Vagina (tissue), 2 donors: Measurements from ENCODE around the gene DMRTC2. TPM values are rescaled to one million over a fixed set of nuclear protein-coding genes. Genes with fewer than 3 reads are reported as not detected.

ENCODE experiments used
- DNase-seq, 2 donors: peaks; one replicate each; pipeline ENCODE4 v3.0.0-alpha.2; 2017; ENCODE audit errors: extremely low spot score in 2 of 2
- H3K27ac ChIP-seq: fragments of 200-600 bp; sonication (generic); one replicate; pipeline ENCODE4 v1.5.1; 2019
- H3K27me3 ChIP-seq: fragments of 200-600 bp; sonication (generic); one replicate; pipeline ENCODE4 v1.5.1; 2019
- H3K36me3 ChIP-seq, 2 donors: fragments of 200-600 bp; sonication (generic); one replicate each; pipeline ENCODE4 v1.5.1; 2017 to 2019
- H3K4me1 ChIP-seq: fragments of 200-600 bp; sonication (generic); one replicate; pipeline ENCODE4 v1.5.1; 2019
- H3K4me3 ChIP-seq, 2 donors: fragments of 200-600 bp; sonication (generic); 1 replicate in 1 of 2; 2 replicates in 1 of 2; pipeline ENCODE4 v1.5.1; 2016 to 2019
- H3K9me3 ChIP-seq: fragments of 200-600 bp; sonication (generic); one replicate; pipeline ENCODE4 v1.5.1; 2019
- CTCF ChIP-seq, 3 experiments: fragments of 450-650 bp in 2 of 3; fragments of 200-600 bp in 1 of 3; sonication (generic) in 1 of 3; IDR thresholded peaks; one replicate each; pipeline ENCODE4 v1.5.1; 2017 to 2019; ENCODE audit warnings: antibody characterized with exemption in 3 of 3, mild to moderate bottlenecking in 2 of 3, moderate library complexity in 2 of 3
- POLR2A ChIP-seq, 2 donors: fragments of 450-650 bp; IDR thresholded peaks; one replicate each; pipeline ENCODE4 v1.6.1; 2017; ENCODE audit warnings: antibody characterized with exemption in 2 of 2, mild to moderate bottlenecking in 2 of 2, moderate library complexity in 2 of 2
- POLR2AphosphoS5 ChIP-seq, 2 donors: sonication (generic); formaldehyde crosslinking; IDR thresholded peaks; one replicate each; pipeline ENCODE4 v1.9.0; 2017; ENCODE audit warnings: antibody characterized with exemption in 2 of 2, mild to moderate bottlenecking in 2 of 2, low read depth in 1 of 2; ENCODE audit not compliant: insufficient read depth in 1 of 2
- intact Hi-C: fragments of 100-400 bp; cut with DNase I; formaldehyde crosslinking; loops from one replicate; pipeline ENCODE4 v1.15.1; 2023
- total RNA-seq: library from RNA; depleted of rRNA; stranded (reverse); fragments of >200 nt; gene quantifications from one replicate; pipeline ENCODE4 v1.2.3, GENCODE V29; 2016

The DMRTC2 gene
- total RNA-seq, 1 donor from 2014 or later, result not detected

GRCh38 chr19:41893899-41894298, 49.1 kb downstream of the DMRTC2 start:
- intact Hi-C loops, result no loop called here
- H3K4me1 ChIP-seq, result no peaks in the 10 kb centered on the region
- H3K27ac ChIP-seq, result no peak overlapping the region
- H3K4me3 ChIP-seq, result no peak overlapping the region
- H3K36me3 ChIP-seq, result peaks cover 0 to 55% of the 10 kb centered on the region in 2 donors
- no peak for DNase-seq
- TF ChIP-seq POLR2AphosphoS5 (IDR thresholded peaks at IDR 0.05; ENCODE audit: insufficient read depth in 1 of 2, low read depth in 1 of 2) (no peak), CTCF (IDR thresholded peaks at IDR 0.05) (no peak), POLR2A (IDR thresholded peaks at IDR 0.05) (no peak)
- no peaks in the 10 kb centered on the region for H3K9me3 ChIP-seq
- no peaks in the 10 kb centered on the region for H3K27me3 ChIP-seq

GRCh38 chr19:41894350-41894749, 49.5 kb downstream of the DMRTC2 start:
- no peaks in the 10 kb centered on the region for H3K4me1 ChIP-seq

GRCh38 chr19:41895745-41896580, 51.1 kb downstream of the DMRTC2 start:
- intact Hi-C loops, result no loop called here
- no peak for TF ChIP-seq POLR2A (IDR thresholded peaks at IDR 0.05)
- no peak for TF ChIP-seq POLR2AphosphoS5 (IDR thresholded peaks at IDR 0.05; ENCODE audit: insufficient read depth in 1 of 2, low read depth in 1 of 2)
- TF ChIP-seq CTCF (IDR thresholded peaks at IDR 0.05), result no peak

More at GRCh38 chr19:41894350-41894749, 49.5 kb downstream of the DMRTC2 start:
- intact Hi-C loops, result no loop called here
- Histone ChIP-seq H3K27me3 (no peaks in the 10 kb centered on the region), H3K4me3 (no peak overlapping the region), H3K27ac (no peak overlapping the region), H3K9me3 (no peaks in the 10 kb centered on the region), H3K36me3 (peaks cover 0 to 53% of the 10 kb centered on the region in 2 donors)
- TF ChIP-seq POLR2AphosphoS5 (IDR thresholded peaks at IDR 0.05; ENCODE audit: insufficient read depth in 1 of 2, low read depth in 1 of 2), result no peak
- no peak for TF ChIP-seq POLR2A (IDR thresholded peaks at IDR 0.05)
- no peak for TF ChIP-seq CTCF (IDR thresholded peaks at IDR 0.05)
- DNase-seq, result no peak

GRCh38 chr19:41896581-41896942, 51.7 kb downstream of the DMRTC2 start:
- H3K4me1 ChIP-seq, result no peaks in the 10 kb centered on the region
- no peak for TF ChIP-seq POLR2AphosphoS5 (IDR thresholded peaks at IDR 0.05; ENCODE audit: insufficient read depth in 1 of 2, low read depth in 1 of 2)
- TF ChIP-seq CTCF (IDR thresholded peaks at IDR 0.05), result no peak
- TF ChIP-seq POLR2A (IDR thresholded peaks at IDR 0.05), result no peak
- DNase-seq, result no peak
- H3K27me3 ChIP-seq, result no peaks in the 10 kb centered on the region
- H3K9me3 ChIP-seq, result no peaks in the 10 kb centered on the region
- H3K27ac ChIP-seq, result no peak overlapping the region
- no peak overlapping the region for H3K4me3 ChIP-seq
- intact Hi-C loops, result no loop called here
- peaks cover 0 to 66% of the 10 kb centered on the region in 2 donors for H3K36me3 ChIP-seq

More at GRCh38 chr19:41895745-41896580, 51.1 kb downstream of the DMRTC2 start:
- Histone ChIP-seq H3K9me3 (no peaks in the 10 kb centered on the region), H3K36me3 (peaks cover 0 to 60% of the 10 kb centered on the region in 2 donors), H3K27ac (no peak overlapping the region), H3K4me1 (no peaks in the 10 kb centered on the region), H3K4me3 (no peak overlapping the region), H3K27me3 (no peaks in the 10 kb centered on the region)
- no peak for DNase-seq

GRCh38 chr19:41897181-41897580, 52.3 kb downstream of the DMRTC2 start:
- Histone ChIP-seq H3K27ac (no peak overlapping the region), H3K9me3 (no peaks in the 10 kb centered on the region), H3K27me3 (no peaks in the 10 kb centered on the region), H3K36me3 (peaks cover 0 to 72% of the 10 kb centered on the region in 2 donors), H3K4me3 (no peak overlapping the region), H3K4me1 (no peaks in the 10 kb centered on the region)
- TF ChIP-seq CTCF (IDR thresholded peaks at IDR 0.05), result no peak
- no peak for TF ChIP-seq POLR2A (IDR thresholded peaks at IDR 0.05)
- no peak for DNase-seq
- intact Hi-C loops, result no loop called here
